ENCODE results near the gene GP5.

GP5 gene

DNA sequence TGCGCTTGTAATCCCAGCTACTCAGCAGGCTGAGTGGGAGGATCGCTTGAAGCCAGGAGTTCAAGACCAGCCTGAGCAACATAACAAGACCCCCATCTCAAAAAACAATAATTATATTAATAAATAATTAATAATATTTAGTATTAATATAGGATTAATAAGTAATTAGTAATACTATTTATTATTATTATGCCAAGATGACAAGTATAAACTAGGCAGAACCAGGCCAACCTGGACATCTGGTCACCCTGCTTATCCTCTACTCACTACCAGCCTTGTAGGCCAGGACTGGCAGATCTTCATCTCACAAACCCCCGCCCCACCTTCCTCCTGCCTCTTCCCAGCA, 48.4 kb downstream of the GP5 start:
- DNase-seq (ENCODE audit: low read depth, low spot score), result no peak

DNA sequence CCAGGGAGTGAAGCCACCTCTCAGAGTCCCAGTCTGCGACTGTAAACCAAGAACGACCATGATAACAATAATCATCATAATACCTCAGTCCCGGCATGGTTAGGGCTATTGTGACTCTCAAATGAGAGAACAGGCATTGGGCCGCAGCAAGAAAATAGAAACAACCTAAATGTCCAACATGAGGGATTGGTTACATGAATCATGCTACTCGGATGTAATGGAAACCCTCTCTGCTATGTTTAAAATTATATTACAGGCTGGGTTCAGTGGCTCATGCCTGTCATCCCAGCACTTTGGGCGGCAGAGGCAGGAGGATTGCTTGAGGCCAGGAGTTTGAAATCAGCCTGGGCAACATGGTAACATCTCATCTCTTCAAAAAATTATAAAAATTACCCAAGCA, 50.7 kb downstream of the GP5 start:
- no peak for DNase-seq (ENCODE audit: low read depth, low spot score)

DNA sequence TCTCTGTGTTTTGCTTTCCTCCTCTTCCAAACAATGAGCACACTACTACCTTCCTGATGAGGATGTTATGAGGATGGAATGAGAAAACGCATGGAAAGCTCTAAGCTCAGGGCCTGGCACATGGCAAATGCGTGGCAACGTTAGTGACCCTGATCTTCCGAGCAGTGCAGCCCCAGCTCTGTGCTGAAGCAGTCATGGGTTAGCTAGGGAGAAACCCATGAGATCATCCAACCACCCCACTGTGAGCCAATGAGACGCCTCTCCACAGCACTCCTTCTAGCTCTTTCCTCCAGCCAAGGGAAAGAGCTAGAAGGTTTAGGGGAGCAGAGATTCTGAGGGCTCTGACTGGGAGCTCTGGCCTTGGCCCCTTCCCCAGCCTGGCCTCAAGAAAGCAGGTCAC, 52.4 kb downstream of the GP5 start:
- DNase-seq (ENCODE audit: low read depth, low spot score), result no peak

DNA sequence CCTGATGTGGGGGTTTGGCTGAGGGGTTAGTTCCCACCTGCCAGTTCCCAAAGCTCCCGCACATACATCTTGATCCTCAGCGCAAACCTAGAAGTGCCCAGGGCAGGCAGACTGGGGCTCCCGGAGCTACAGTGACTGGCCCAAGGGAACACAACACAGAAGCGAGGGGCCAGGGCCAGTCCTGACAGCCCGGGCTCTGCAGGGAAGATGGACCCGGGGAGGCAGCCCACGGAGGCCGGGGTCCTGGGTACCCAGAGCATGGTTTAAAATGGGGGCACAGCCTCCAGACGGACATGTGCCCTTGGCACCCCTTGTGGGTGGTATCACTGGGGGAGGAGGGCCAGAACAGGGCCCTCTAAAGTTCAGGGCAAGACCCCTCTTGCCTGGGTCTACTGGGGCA, 53.0 kb downstream of the GP5 start:
- no peak for DNase-seq (ENCODE audit: low read depth, low spot score)

Data from activated CD4-positive, CD25-positive, alpha-beta regulatory T cell treated with anti-CD3 and anti-CD28 coated beads, Interleukin-2, amount 50 U/mL, for 16 hours (primary cell).